ENCODE measurements around the gene MSX2.

The MSX2 gene

GRCh38 chr5:174722500-174722899, 1.9 kb upstream of the MSX2 start:
- DNase-seq (ENCODE audit: low read depth) = no peak
- no peak overlapping the region for H3K4me3 ChIP-seq (ENCODE audit: low read depth, low read length)
- TF ChIP-seq, protein P1, sequence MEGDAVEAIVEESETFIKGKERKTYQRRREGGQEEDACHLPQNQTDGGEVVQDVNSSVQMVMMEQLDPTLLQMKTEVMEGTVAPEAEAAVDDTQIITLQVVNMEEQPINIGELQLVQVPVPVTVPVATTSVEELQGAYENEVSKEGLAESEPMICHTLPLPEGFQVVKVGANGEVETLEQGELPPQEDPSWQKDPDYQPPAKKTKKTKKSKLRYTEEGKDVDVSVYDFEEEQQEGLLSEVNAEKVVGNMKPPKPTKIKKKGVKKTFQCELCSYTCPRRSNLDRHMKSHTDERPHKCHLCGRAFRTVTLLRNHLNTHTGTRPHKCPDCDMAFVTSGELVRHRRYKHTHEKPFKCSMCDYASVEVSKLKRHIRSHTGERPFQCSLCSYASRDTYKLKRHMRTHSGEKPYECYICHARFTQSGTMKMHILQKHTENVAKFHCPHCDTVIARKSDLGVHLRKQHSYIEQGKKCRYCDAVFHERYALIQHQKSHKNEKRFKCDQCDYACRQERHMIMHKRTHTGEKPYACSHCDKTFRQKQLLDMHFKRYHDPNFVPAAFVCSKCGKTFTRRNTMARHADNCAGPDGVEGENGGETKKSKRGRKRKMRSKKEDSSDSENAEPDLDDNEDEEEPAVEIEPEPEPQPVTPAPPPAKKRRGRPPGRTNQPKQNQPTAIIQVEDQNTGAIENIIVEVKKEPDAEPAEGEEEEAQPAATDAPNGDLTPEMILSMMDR (conservative IDR thresholded peaks at IDR 0.05; ENCODE audit: low read depth, low read length) = no peak

GRCh38 chr5:174723315-174723978, 935 bp upstream of the MSX2 start:
- DNase-seq (ENCODE audit: low read depth) = no peak
- peak overlapping the region; percentile 59 for H3K4me3 ChIP-seq (ENCODE audit: low read depth, low read length)
- TF ChIP-seq, protein P1 (conservative IDR thresholded peaks at IDR 0.05; ENCODE audit: low read depth, low read length) = no peak

DNA sequence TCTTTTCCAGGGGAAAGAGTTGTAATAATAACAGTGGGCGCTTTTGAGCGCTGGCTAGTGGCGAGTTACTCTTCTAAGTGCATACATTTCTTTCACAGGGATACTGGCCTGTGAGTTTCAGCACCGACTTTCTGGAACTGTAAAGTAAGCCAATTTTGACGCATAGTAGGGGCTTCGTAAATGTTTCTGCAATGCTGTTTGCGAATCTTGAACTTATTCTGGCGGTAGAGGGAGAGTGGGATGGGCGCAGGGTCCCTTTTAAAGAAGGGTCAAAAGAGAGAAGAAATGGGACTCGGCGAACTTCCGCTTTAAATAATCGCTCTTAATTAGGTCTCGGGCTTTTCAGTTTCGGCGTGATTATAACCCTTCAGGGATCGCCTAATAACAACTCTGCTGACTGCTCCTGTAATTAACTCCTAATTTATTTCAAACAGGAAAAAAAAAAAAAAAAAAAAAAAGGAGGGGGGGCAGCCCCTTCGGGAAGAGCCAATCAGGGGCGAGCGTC, 351 bp upstream of the MSX2 start:
- DNase-seq (ENCODE audit: low read depth) = peak; percentile 13
- peak overlapping the region; percentile 59 for H3K4me3 ChIP-seq (ENCODE audit: low read depth, low read length)
- TF ChIP-seq, protein P1 (conservative IDR thresholded peaks at IDR 0.05; ENCODE audit: low read depth, low read length) = peak; percentile 5

GRCh38 chr5:174725261-174725990, 1.0 kb downstream of the MSX2 start:
- no peak for DNase-seq (ENCODE audit: low read depth)
- TF ChIP-seq, protein P1 (conservative IDR thresholded peaks at IDR 0.05; ENCODE audit: low read depth, low read length) = no peak
- H3K4me3 ChIP-seq (ENCODE audit: low read depth, low read length) = peak overlapping the region; percentile 59

- DNase-seq (ENCODE audit: low read depth) = no peak
- no peak overlapping the region for H3K4me3 ChIP-seq (ENCODE audit: low read depth, low read length)
- TF ChIP-seq, protein P1 (conservative IDR thresholded peaks at IDR 0.05; ENCODE audit: low read depth, low read length) = no peak
Measured at GRCh38 chr5:174725991-174726601, 1.7 kb downstream of the MSX2 start.

GRCh38 chr5:174726916-174727793, 2.8 kb downstream of the MSX2 start:
- no peak for DNase-seq (ENCODE audit: low read depth)
- TF ChIP-seq, protein P1 (conservative IDR thresholded peaks at IDR 0.05; ENCODE audit: low read depth, low read length) = no peak
- no peak overlapping the region for H3K4me3 ChIP-seq (ENCODE audit: low read depth, low read length)

Measured in choroid plexus epithelial cell (primary cell).